Subcutaneous adipose tissue (tissue), 4 donors: Measurements from ENCODE around the gene SHROOM1. TPM values are rescaled to one million over a fixed set of nuclear protein-coding genes. Genes with fewer than 3 reads are reported as not detected.

ENCODE experiments used
- total RNA-seq, 4 donors: library from RNA; depleted of rRNA; stranded (reverse); fragments of >200 nt; gene quantifications; one replicate each; pipeline ENCODE4 v1.1.0, GENCODE V29; 2016
- TF ChIP-seq, protein P1 (sequence below): fragments of 450-650 bp; IDR thresholded peaks from one replicate; pipeline ENCODE4 v1.5.1; 2016; ENCODE audit warnings: low read depth, mild to moderate bottlenecking, control low read depth, antibody characterized with exemption, moderate library complexity

The SHROOM1 gene
- total RNA-seq, 4 donors from 2014 or later: 0.49 to 8.3 (median 3.4) TPM

DNA sequence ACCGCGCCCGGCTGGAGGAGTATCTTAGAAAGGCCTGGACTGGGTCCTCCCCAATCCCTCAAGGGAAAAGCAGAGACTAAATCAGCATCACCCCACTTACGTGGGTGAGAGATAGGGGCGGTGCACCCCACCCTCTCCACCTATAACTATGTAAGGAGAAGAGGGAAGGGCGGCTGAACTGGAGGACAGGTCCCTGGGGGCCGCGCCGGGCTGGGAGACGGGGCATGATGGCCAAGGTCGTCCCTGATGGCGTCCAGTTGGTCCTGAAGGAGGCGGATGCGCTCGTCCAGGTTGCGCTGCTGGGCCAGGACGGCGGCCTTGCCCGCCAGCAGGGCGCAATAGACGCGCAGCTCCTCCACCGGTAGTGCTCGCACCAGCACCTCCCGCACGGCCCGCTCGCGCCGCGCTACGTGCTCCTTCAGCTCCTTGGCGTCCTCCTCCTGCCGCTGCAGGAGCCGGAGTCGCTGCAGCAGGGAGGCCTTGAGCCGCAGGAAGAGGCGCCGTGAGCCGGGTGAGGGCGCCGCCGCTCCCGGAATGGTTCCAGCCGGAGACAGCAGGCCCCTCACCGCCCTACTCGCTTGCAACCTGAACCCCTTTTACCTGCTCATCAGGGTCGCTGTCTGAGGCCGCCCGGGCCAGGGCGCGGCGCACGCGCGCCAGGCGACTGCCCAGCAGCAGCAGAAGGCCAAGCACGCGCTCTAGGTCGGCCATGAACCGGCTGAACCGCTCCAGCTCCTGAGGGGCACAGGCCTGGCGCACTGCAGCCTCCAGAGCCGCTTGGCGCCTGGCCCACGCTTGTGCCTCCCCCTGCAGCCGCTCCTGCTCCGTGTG lies 7.6 kb downstream of the SHROOM1 start:
- TF ChIP-seq, protein P1, sequence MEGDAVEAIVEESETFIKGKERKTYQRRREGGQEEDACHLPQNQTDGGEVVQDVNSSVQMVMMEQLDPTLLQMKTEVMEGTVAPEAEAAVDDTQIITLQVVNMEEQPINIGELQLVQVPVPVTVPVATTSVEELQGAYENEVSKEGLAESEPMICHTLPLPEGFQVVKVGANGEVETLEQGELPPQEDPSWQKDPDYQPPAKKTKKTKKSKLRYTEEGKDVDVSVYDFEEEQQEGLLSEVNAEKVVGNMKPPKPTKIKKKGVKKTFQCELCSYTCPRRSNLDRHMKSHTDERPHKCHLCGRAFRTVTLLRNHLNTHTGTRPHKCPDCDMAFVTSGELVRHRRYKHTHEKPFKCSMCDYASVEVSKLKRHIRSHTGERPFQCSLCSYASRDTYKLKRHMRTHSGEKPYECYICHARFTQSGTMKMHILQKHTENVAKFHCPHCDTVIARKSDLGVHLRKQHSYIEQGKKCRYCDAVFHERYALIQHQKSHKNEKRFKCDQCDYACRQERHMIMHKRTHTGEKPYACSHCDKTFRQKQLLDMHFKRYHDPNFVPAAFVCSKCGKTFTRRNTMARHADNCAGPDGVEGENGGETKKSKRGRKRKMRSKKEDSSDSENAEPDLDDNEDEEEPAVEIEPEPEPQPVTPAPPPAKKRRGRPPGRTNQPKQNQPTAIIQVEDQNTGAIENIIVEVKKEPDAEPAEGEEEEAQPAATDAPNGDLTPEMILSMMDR: no peak

DNA sequence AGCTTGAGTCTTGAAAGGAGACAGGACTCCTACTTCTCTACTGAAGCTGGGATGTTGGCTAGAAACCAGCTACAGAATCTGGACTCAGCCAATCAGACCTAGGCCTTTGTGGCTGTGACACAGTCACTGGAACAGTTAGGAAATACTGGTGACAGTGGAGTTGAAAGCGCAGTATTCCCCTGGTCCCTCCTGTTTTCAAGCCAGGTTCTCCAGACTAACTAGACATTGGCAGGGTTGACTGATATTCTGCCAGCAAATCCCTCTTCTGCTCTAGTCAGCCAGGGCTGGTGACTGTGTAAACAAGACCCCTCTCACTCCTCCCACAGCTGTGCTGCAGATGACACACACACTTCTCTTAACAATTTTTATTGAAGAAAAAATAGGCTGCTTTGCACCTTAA lies 8.7 kb downstream of the SHROOM1 start:
- TF ChIP-seq, protein P1: no peak

DNA sequence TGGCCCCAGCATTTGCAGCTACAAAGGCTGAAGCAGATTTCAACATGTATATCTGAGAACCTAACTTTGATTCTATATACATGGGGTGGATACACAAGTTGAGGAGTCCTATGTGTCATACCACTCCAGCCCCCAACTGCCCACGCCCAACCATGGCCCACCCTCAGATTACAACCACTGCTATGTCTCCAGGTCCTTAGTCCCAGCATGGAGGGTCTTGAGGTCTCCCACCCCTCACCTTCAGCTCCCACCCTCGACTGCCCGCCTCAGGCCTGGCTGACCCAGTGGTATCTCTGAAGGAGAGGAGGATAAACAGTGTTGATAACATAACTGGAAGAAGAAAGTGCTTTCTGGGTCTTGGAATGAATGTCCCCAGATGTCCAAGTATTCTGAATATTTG lies 9.1 kb downstream of the SHROOM1 start:
- TF ChIP-seq, protein P1: no peak

DNA sequence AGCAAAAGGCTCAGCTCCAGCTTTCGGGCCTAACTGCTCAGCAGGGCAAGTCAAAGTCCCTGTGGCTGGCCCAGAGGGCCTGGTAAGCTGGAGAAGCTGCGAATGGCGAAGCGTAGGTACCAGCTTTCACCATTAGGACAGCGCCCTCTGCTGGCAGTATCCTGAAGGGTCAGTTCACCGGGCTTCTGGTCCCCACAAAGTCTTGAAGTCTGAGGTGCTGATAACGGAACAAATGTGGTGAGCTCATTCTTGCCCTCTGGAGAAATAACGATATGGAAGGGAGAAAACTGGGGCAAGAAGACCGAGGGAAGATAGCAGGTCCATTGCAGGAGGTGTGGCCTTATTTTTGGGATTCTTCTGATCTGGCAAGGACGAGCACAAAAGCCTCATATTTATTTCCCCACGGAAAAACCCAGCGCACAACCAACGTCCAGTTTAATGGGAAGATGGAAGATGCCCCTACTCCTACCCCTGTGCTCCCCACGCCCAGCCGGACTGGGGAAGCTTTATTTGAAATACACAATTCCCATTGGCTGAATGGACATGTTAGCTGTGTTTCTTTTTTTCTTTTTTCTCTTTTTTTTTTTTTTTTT lies 10.2 kb downstream of the SHROOM1 start:
- TF ChIP-seq, protein P1: no peak

DNA sequence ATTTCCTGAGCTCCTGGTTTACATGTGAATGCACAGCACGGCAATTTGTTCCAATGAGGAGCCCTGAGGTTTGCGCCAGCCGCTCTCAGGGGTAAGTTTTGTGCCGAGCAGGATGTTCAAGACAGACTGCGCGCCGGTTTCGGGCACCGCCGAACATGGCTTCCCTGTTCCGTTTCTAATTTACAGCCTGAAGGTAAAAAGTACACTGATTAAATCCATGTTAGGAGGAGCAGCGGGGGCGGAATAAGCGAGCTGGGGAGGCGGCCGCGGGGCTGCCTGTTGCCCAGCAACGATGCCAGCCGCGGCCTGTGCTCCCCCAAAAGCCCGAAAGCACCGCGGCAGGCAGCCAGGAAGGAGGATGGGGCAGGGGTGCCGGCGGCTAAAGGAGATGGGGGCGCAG lies 11.0 kb downstream of the SHROOM1 start:
- TF ChIP-seq, protein P1: no peak

DNA sequence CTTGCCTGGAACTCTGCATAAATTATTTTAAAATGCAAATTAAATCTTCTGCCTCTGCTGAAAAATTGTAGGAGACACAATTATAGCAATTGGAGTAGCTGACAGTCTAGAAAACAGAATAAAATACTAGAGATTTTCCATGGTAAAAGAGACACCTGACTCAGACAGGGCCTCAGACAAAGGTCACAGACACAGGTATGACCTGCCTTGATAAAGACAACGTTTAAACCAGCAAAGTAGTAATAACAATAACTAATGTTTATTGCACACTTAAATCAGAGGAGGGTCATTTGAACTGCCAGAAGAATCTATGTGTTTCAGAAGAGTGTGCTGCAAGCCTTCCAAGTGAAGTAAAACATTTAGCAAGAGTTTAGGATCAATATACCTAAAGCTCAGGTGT lies 13.4 kb downstream of the SHROOM1 start:
- TF ChIP-seq, protein P1: no peak

DNA sequence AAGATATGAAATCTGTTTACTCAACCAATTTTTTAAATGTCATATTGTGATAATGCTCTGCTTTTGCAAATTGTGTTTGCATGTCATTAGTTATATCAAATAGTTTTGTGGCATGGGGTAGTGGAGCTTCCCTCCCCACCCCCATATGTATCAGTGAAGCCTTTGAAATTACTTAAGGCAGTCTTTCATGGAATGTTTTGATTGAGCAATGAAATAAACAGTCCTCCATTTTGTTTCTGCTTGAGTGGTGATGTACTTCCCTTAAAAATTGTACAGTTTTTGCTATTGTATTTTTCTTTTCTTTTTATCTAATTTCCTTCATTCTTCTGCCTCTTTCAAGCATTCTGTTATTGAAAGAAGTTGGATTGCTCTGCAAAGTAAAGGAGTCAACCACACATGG lies 13.9 kb downstream of the SHROOM1 start:
- TF ChIP-seq, protein P1: no peak
